C4-2B (cell line): ENCODE results near the gene ULK3.

ENCODE experiments used
- ZFX ChIP-seq: fragments of 450-650 bp; IDR thresholded peaks from 2 replicates; pipeline ENCODE4 v1.6.1; 2017
- TF ChIP-seq, protein P1 (sequence below): fragments of 450-650 bp; conservative IDR thresholded peaks from 2 replicates; pipeline ENCODE4 v1.5.1; 2017; ENCODE audit warnings: mild to moderate bottlenecking

DNA sequence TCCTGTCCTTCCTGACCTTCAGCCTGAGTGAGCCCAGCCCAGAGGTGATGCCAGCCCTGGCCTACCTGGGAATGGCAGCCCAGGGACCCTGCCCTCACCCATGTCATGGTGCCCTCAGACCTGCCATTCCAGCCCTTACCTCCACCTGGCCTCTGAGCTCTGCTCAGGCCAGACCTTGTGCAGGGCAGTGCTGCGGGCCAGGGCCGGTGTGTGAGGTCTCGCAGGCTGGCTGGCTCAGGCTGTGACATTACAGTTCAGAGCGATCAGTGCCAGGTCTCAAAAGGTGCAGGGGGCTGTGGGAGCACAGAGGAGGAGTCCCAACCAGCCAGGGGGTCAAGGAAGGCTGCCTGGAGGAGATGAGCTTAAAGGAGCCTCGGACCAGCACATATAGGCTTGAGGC lies 22.9 kb downstream of the ULK3 start:
- TF ChIP-seq, protein P1, sequence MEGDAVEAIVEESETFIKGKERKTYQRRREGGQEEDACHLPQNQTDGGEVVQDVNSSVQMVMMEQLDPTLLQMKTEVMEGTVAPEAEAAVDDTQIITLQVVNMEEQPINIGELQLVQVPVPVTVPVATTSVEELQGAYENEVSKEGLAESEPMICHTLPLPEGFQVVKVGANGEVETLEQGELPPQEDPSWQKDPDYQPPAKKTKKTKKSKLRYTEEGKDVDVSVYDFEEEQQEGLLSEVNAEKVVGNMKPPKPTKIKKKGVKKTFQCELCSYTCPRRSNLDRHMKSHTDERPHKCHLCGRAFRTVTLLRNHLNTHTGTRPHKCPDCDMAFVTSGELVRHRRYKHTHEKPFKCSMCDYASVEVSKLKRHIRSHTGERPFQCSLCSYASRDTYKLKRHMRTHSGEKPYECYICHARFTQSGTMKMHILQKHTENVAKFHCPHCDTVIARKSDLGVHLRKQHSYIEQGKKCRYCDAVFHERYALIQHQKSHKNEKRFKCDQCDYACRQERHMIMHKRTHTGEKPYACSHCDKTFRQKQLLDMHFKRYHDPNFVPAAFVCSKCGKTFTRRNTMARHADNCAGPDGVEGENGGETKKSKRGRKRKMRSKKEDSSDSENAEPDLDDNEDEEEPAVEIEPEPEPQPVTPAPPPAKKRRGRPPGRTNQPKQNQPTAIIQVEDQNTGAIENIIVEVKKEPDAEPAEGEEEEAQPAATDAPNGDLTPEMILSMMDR = no peak
- no peak for TF ChIP-seq ZFX
